Kidney tubule cell (primary cell): ENCODE data around the gene KLHL41.
"Not testable (repeated sequence)": the region's sequence is repeated elsewhere in the genome, so short reads cannot be mapped to it uniquely, and the experiment has no call there.

ENCODE experiments used
- DNase-seq: peaks from one replicate; pipeline ENCODE4 v3.0.0-alpha.2; 2018; ENCODE audit warnings: low spot score

The KLHL41 gene

DNA sequence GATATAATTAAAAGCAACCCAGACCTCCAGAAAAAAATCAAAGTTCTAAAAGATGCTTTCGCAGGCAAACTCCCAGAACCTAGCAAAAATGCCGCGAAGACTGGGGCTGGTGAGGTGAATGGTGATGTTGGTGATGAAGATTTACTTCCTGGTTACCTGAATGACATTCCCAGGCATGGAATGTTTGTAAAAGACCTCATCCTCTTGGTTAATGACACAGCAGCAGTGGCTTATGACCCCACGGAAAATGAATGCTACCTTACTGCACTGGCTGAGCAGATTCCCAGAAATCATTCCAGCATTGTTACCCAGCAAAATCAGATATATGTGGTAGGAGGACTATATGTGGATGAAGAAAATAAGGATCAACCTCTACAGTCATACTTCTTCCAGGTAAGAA is 994 bp downstream of the KLHL41 start:
- DNase-seq = peak; percentile 74

DNA sequence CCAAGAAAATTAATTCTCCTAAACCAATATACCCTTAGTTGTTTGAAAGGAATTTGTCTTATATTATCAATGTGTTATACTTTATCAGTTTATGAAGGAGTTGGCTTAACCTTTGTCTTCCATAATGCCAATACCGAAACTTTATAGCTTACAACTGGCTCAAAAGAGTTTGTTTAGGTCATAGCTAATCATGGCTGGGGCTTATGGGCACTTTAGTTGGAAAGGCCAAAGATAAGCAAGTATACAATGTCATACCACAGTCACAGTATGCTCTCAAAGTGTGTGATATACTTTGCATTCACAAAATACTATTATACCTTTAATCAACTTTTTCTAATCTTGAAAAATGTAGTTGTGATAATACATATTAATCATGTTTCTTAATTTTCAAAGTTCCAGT is 2.3 kb downstream of the KLHL41 start:
- DNase-seq = no peak

DNA sequence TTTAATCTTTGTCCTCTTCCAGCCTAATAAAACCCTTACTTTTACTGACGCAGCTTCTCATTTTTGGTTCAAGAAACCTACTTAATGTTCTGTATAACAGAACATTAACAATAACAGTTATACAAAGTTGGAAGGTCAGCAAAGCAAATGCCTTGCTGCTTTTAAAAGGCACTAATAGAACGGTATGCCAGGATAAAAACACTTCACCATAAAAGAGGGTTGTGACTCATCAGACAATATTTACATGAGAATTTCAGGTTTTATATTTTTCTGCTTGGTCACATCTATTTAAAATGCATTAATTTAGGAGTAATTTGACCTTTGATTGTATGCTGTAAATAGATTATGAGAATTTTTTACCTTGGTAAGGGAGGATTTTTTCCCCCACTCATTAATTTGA is 3.0 kb downstream of the KLHL41 start:
- no peak for DNase-seq

DNA sequence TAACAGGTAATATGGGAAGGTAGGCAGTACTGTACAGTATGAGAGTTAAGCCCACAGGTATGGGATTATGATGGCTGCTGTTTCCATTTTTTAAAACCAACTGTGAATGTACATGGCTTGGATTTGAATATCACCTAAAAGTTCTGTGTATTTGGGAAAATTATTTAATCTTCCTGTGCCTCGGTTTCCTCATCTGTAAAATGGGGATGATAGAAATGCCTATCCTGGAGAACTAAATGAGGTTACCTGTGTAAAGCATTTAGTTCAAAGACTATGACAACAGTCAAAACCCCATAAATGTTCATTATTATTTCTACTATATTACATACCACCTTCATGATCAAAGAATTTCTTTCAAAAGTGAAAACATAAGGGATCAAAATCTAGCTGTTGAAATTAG is 3.6 kb downstream of the KLHL41 start:
- DNase-seq = no peak

DNA sequence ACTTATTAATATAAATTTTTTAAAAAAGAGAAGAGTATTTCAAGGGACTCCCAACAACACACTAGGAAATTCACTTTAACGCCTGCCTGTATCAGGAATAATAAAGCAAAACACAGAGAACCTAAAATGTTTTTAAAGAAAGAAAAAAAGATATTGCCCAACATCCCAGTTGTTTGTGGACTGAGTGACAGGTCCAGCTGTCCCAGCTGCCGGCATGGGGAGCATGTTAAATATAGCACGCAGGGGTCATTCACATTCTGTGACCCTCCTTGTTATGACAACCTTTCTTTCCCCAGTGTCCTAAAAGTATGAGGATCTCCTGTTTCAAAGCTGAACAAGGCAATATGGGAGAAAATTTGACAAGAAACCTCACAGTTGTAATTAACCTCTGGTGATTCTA is 4.4 kb downstream of the KLHL41 start:
- no peak for DNase-seq

DNA sequence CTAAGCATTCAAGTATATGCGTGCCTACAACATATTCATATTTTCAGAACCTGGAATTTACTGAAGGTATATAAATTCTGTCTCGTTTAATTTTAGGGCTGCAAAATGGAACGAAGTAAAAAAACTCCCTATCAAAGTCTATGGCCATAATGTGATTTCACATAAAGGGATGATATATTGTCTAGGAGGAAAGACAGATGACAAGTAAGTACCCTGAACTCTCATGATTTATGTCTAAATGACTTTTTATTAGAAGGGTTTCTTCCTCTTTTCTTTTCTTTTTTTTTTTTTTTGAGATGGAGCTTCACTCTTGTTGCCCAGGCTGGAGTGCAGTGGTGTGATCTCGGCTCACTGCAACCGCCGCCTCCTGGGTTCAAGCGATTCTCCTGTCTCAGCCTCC is 5.3 kb downstream of the KLHL41 start:
- not testable (repeated sequence) for DNase-seq

DNA sequence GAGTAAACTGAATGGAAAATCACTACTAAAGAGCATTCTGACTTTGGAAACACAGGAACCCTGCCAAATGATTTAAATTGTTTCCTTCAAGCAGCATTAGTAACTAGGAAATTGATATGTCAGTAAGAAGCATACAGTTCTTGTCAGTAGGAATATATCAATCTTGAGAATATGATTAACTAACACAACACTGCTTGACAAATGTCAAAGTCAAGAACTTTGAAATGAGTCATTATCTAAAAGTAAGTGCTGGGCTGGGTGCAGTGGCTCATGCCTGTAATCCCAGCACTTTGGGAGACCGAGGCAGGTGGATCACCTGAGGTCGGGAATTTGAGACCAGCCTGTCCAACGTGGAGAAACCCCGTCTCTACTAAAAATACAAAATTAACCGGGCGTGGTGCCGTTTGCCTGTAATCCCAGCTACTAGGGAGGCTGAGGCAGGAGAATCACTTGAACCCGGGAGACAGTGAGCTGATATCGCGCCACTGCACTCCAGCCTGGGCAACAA is 7.0 kb downstream of the KLHL41 start:
- DNase-seq = peak; percentile 5

DNA sequence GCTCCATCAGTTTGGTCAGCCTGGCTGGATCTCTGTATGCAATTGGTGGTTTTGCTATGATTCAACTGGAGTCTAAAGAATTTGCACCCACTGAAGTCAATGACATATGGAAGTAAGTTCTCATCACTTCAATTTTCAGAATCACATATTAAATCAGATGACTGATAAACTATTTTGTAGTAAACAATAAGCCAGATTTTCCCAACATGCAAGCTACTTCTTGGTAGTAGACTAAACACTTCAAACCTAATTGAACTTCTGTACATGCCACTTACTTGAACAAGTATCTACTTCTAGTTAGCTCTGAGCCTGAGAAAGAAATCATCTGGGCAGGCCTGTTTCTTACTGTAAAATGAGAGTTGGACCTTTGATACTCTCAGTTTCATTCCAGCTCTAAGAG is 11.4 kb downstream of the KLHL41 start:
- no peak for DNase-seq

DNA sequence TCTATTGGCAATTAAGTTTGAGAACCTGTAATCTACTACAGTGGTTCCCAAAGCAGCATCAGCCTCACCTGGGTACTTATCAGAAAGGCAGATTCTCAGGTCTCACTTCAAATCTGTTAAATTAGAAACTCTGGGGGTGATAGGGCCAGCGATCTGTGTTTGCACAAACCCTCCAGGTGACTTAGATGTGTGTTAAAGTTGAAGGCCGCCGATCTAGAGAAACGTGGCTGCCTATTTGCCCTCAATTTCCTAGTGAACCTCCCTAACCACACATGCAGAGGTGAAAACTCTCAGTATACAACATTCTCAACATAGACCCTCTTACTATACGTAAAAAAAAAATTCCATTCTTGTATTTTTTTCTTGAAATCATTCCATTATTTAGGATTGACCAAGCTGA is 14.2 kb downstream of the KLHL41 start:
- DNase-seq = no peak

DNA sequence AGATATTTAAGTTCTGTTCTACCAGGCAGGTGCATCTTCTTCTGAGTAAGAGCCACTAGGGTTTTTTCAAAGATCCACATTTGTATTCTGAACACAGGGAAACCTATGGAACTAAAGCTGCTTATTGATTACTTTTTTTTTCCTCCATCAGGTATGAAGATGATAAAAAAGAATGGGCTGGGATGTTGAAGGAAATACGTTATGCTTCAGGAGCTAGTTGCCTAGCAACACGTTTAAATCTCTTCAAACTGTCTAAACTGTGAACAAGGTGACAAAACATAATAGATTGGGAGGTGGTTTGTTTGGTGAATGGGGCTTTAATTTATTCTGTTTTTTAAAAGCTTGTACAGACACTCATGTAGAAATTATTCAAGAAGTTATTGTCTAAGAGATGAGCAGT is 15.9 kb downstream of the KLHL41 start:
- DNase-seq = peak; percentile 26

DNA sequence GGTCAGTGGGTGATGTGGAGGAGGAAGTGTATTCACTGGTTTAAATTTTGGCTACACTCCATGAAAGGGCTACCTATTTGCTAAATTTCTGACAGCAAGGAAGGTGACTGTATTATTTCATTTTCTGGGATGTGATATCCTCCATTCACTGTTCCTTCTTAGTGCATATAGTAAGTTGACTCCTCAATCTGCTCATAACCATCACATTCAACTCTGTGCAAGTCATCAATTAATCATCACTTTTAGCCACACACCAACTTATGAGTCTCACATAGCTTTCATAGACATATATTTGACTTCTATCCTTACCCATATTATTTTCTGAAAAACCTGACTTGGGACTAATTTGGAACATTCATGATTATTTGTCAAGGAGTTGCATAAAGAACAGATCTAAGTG is 16.9 kb downstream of the KLHL41 start:
- peak; percentile 63 for DNase-seq

DNA sequence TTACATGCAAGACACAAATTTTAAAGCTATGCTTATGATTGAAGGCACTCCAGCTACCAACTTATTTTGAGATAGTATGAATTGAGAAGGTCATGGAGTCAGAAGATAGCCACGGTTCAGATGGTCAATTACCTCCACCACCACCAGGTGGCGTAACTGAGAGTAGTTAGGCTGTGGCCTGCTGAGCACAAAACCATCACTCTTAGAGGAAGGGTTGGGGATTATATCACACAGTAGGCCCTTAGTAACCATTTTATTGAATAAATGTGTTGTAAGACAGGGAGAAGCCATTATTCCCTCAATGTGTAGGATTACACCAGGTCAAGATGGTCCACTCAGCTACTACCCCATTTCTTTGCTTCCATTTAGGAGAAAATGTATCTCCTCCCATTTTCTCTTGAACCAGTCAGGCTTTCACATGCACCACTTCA is 18.8 kb downstream of the KLHL41 start:
- peak; percentile 63 for DNase-seq

DNA sequence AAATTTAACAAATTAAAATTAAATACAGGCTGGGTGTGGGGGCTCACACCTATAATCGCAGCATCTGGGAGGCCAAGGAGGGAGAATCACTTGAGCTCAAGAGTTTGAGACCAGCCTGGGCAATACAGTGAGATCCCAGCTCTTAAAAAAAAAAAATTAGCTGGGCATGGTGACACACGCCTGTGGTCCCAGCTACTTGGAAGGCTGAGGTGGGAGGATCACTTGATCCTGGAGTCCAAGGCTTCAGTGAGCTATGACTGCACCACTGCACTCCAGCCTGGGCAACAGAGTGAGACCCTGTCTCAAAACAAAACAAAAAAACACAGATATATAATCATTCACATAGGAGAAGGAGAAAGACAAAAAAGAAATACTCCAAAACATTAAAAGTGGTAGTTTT is 30.0 kb downstream of the KLHL41 start:
- not testable (repeated sequence) for DNase-seq

DNA sequence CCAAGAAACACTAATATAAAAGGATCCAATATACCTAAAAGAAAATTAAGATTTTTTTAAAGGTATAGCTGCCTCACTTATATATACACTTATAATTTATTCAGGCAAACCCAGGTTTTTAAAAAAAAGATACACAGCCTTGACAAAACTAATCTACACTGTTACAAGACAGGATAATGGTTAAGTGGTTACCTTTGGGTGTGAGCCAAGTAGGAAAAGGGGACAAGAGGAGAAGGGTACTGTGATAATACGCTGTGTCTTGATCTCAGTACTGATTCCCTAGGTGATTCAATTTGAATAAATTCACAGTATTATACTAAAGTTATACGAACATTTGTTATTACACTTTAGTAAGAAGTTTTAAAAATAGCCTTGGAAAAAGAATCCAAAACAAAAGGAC is 30.6 kb downstream of the KLHL41 start:
- no peak for DNase-seq

DNA sequence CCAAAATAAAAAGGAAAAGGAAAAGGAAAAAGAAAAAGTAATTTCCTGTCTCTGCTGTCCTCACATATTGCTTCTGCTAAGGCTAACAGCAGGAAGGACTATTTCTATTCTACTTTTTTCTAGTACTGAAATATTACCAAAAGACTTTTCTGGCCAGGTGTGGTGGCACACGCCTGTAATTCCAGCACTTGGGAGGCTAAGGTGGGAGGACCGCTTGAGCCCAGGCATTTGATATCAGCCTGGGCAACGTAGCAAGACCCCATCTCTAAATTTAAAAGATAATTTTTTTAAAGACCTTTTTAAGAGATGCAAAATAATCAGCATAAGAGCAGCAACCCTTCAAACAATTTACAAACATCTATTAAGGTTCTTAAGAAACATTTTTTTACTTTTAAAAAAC is 32.9 kb downstream of the KLHL41 start:
- DNase-seq = no peak

DNA sequence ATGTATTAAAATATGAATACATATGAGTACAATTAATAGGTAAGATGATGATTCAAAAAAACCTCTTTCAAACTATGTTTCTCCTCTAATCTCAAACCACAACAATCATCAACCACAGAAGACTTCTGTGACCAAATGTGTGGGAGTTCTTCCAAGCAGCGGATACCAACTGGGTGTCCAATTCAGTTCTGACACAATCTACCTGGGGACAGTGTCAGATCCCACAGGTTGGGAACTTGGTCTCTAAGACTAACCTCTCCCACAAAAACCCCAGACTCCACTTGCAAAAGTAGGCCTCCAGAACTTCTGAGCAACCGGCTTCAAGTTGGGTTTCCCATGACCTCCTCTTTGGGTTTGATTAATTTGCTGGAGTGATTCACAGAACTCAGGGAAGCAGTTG is 37.3 kb downstream of the KLHL41 start:
- no peak for DNase-seq

DNA sequence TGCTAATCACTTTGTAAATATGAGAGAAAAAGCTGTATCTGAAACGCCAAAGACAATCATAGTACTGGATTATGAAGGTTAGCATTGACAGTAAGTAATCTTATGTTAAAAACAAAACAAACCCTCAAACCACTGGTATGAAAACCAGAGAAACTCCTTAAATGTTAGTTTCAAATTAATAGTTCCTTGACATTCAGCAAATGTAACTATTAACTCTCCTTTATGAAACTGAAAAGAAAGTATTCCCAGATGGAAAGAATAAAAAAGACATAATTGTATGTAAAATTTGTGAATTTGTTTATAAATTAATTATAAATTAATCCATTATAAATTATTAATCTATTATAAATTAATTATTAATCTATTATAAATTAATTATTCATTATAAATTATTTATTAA is 51.9 kb downstream of the KLHL41 start:
- no peak for DNase-seq

DNA sequence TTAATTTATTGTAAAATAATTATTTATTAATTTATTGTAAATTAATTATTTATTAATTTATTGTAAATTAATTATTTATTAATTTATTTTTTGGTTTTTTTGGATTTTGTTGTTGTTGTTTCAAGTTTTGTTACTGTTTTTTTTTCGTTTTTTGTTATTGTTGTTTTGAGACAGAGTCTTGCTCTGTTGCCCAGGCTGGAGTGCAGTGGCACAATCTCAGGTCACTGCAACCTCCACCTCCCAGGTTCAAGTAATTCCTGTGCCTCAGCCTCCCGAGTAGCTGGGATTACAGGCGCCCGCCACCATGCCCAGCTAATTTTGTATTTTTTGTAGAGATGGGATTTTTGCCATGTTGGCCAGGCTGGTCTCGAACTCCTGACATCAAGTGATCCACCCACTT is 52.6 kb downstream of the KLHL41 start:
- not testable (repeated sequence) for DNase-seq

DNA sequence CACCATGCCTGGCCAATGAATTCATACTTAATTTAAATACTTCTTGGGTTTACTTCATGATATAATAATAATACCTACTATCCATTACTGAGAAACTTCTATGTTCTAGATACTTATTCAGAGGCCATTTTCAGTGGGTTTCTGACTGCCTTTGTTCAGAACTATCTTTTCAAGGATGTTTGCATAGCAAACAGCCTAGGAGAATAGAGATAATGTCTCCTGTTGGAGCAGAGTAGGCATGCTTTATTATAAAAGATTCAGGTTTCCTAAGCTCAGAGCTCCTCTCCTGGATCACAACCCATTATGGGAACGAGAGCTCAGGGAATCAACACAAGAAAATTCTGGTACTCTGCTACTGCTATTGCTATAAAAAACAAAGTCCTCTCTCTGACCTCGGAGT is 53.0 kb downstream of the KLHL41 start:
- DNase-seq = no peak

DNA sequence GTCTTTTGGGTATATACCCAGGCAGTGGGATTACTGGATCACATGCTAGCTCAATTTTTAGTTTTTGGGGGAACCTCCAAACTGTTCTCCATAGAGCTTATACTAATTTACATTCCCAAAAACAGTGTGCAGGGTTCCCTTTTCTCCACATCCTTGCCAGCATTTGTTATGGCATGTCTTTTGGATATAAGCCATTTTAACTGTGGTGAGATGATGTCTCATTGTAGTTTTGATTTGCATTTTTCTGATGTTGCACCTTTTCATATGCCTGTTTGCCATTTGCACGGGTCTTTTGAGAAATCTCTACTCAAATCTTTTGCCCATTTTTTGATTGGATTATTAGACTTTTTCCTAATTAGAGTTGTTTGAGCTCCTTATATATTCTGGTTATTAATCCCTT is 56.2 kb downstream of the KLHL41 start:
- no peak for DNase-seq

DNA sequence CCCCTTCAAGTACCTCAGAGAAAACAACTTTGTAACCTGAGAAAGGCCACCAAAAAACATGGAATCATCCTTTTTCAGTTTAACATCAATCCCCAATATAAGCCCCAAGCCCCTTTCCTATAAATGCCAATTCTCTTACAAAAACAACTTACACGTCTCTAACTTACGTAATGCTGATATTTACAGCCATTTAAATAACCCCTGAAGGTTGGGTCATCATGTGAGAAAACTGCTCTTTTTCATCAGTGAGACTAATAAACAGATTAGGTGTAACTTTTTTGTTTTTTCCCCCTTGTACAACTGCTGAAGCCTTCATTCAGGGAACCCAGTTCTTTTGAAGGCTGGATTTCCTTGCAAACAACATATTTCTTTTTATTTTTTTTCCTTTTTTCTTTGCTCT is 60.4 kb downstream of the KLHL41 start:
- DNase-seq = no peak

DNA sequence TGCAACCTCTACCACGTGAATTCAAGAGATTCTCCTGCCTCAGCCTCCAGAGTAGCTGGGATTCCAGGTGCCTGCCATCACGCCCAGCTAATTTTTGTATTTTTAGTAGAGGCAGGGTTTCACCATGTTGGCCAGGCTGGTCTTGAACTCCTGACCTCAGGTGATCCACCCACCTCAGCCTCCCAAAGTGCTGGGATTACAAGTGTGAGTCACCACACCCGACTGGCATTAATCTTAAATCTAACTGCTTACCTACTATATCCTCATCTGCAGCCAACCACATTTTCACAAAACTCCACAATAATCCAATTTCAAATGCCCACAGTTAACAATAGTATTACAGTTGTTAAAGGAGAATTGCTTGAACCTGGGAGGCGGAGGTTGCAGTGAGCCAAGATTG is 61.2 kb downstream of the KLHL41 start:
- DNase-seq = not testable (repeated sequence)

DNA sequence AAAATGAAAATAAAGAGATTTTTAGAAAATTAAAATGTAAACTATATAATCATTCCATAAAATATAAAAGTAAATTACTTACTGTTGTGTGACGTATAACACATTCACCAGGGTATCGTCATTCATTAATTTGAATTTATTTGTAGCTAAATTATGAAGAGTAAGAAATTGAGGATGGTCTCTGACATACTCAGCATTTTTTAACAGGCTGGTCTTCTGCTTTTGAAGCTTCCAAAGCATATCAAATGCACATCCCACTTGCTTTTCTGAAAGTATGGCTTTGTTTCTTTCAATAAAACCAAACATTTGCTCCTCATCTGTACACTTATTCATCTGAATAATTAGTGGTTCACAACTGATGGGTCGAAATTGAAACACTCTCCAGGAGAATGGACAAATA is 62.1 kb downstream of the KLHL41 start:
- no peak for DNase-seq

DNA sequence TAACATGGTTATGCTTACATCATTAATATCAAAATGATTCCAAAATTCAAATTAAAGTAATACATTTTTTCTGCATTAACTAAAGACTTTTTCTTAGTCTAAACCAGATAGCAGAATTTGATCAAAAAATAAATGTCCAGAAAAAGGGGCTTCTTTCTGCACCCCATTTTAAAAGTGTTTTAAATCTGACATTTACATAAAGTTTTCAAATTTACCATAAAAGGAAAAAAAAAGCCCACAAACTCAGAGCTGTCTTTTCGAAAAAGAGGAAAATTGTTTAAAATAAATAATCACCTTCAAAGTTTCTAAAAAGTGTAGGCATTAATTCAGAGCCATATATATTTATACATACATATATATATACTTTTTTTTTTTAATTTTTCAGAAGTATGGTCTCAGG is 62.7 kb downstream of the KLHL41 start:
- DNase-seq = no peak

DNA sequence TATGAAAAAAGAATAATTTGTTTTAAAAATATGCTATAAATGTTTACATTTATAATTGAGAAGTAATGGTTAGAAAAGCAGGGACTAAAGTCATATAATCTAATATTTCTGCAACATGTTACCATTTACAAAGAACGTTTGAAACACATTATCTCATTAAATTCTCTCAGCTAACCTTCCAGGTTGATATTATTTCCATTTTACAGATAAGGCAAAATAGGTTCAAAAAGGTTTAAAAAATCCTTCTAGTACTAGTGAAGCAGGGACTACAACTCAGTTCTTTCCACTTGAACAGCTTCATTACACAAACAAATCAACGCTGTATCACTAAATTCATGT is 63.3 kb downstream of the KLHL41 start:
- no peak for DNase-seq
